NCI-H2081 (cell line): ENCODE data around the gene NDUFS2.
"Not testable (repeated sequence)": the region's sequence is repeated elsewhere in the genome, so short reads cannot be mapped to it uniquely, and the experiment has no call there.

ENCODE experiments used
- DNase-seq, 2 experiments: peaks; one replicate each; lab custom pipeline; 2025; lab: John Stamatoyannopoulos, UW

NDUFS2 gene

GRCh38 chr1:161220002-161220401 is 17.8 kb downstream of the NDUFS2 start:
- no peak for DNase-seq

DNA sequence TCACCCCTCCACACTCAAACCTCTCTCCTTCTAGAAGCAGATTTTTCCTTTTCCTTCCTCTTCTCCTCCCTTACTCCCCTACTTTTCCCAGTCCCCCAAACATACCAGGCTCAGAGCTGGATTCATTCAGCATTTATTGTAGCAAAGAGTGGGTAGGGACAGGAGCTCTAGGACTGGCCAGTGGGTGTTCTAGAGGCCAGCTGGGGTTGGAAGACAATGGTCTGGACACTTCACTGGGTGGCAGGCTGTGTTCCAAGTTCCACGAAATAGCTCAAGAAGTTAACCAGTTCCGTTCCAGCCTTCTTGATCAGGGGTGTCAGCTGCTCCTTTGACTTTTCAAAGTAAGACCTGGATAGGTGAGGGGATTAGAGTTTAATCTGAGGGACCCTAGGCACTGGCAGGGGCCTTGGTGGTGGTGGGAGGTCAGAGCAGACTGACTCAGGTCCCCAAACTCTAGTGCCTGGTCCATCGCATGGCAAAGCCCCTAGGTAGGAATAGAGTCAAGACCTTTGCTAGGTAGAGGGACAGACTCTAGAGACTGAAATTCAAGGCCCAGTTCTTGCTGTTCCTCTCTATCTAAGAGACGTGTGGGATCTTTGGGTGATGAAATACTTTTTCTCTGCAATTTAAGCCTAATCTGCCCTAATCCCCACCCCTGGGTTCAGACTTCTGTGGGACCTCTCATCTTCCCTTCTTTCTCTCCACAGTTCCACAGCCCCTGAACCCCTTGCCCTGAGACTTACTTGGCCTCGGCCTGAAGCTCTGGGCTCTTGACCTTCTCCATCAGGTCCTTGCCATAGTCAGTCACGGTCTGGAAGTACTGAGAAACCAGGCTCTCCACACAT is 20.2 kb downstream of the NDUFS2 start:
- no peak for DNase-seq

DNA sequence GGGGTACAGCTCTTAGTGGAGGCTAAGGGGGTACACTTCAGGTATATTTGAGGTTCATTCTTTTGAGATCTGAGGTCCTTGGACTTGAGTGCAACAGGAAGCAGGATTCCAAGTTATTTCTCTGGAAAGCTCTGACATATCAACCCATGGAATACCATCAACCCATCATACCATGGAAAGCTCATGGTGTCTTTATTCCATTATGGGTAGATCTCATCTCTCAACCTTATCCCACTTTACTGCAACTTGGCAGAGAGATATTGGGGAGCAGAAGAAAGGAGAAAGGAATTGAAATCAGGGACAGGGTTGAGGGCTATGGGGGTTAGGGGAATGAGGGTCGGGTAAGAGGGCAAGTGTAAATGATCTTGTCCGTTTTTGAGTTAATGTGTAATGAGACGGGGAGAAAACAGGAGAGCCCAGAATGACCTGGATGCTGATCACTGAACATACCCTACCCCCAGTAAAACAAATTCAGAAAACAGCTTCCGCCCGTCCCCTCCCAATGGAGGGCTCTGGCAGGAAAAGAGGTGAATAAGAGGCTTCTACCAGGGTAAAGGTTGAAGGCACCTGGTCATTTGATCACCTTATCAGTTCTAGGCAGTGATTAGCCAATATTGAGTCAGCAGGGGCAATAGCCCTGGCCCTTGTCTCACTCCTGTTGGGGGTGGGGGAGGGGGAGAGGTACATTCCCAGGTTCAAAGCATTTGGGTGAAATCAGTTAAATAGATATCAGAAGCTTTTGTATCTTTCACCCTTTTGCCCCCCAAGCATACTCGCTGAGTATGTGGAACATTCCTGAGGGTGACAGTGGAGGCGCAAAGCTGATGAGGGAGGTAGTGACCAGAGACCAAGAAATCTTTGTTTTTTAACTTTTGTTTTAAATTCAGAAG is 21.9 kb downstream of the NDUFS2 start:
- no peak for DNase-seq

- not testable (repeated sequence) for DNase-seq
These were observed 22.5 kb downstream of the NDUFS2 start for GRCh38 chr1:161224695-161225087.

GRCh38 chr1:161225178-161225533 is 23.0 kb downstream of the NDUFS2 start:
- no peak for DNase-seq

GRCh38 chr1:161225534-161226319 is 23.6 kb downstream of the NDUFS2 start, which contains the start of gene TOMM40L:
TSS of gene TOMM40L (plus strand) at chr1:161226060. CDS start at chr1:161226490, 430 bp downstream.
- DNase-seq, result peak; percentile 98

- peak in 1 of 2 experiments; percentile 56 for DNase-seq
These were observed 24.1 kb downstream of the NDUFS2 start for GRCh38 chr1:161226320-161226711.

DNA sequence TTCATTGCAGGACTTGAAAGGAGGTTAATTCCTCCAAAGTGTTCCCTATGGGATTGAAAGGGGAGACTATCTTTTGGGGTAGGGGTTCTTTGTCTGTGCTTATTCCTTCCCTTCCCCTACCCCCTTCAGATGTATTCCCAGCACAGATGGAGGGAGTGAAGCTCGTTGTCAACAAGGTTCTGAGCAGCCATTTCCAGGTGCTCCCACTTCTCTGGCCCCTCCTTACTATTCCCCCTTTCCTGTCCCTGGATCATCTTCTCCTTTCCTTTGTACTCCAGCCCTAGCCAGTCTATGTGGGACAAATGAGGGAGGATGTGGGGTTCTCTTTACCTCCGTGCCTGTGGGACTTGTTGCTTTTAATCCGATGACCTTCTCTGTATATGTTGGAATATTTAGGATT is 24.6 kb downstream of the NDUFS2 start:
- DNase-seq, result peak; percentile 24 to 56

DNA sequence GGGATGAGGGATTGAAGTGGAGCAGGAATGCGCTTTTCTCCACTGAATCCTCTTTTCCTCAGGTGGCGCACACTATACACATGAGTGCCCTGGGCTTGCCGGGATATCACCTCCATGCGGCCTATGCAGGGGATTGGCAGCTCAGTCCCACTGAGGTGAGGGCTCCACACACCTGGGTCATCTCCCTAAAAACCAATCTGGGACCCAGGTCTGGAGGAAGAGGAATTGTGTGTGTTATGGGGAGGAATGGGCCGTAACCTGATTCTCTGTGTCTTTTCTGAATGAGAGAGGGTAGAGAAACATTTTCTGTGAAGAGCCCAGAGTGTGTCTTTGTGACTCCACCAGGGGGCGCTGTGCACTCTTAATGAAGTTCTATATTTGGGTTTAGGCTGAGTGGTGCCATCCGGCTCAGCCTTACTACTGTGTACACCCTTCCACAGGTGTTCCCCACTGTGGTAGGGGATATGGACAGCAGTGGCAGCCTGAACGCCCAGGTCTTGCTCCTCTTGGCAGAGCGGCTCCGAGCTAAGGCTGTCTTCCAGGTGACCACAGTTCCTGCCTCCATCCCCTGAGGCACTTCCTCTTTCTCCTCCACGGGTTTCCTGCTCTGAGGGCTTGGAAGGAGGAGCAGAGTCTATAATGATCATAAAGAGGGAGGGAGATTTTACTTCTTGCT is 25.2 kb downstream of the NDUFS2 start:
- DNase-seq, result peak; percentile 89 to 90

DNA sequence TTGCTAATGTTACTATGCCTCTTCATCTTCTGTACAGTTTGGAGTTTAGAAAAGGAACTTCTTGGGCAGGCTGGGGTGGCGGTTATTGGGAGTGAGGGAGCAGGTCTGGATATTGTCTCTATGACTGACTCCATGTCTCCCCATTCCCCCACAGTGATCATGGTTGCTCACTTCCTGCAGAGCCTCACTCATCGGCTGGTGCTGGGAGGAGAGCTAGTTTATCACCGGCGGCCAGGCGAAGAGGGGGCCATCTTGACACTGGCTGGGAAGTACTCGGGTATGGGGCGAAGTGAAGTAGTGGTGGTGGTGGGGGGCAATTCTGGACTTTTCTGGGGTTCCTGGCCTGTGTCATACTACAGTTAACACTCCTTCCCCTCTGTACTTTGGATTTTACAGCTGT is 25.9 kb downstream of the NDUFS2 start:
- DNase-seq, result no peak

- DNase-seq, result no peak
These were observed 27.7 kb downstream of the NDUFS2 start for GRCh38 chr1:161229896-161230295.

GRCh38 chr1:161230762-161231161 is 28.6 kb downstream of the NDUFS2 start:
- no peak for DNase-seq

DNA sequence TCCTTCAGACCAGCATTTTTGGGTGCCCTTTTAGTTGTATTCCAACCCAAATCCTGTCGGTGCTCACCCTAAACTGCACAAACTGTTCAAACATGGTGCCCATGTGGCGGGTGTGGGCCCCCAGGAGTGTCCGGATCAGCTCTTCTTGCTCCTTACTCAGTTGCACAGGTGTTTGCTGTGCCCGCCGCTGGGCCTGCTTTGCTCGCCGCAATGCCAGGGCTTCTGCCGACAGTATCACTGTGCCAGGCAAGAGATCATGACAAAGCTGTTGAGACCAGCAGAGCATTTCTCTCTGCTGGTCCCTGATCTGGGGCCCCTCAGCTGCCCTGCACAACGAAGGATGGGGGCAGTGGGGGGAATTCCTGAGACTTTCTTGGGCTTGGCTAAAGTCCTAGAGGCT is 30.9 kb downstream of the NDUFS2 start:
- no peak for DNase-seq

GRCh38 chr1:161235957-161236775 is 34.0 kb downstream of the NDUFS2 start:
- no peak for DNase-seq

DNA sequence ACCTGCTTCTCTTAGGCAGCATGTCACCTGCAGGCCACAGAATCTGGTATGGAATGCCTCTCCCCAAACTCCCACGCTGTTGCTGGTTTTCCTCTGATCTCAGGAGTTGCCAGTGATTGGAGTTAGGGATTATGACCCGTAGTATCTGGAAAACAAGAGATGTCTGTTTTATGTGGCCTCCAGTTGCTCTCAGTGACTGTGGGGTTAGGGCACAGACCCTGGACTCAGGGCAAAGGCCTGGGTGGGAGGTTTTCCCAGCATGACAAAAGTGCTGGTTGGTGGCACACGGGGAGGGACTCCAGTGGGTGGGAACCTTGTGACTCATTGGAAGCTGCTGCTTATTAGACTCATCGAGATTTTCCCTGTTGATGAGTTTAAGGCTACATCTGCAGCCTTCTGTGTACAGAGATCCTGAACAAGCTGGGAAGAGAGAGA is 35.9 kb downstream of the NDUFS2 start, which contains the start of gene NR1I3:
NR1I3 (minus strand) TSS at position 165 of the 435 bp plus-strand sequence. CDS start 1,638 bp downstream, outside the sequence.
- DNase-seq, result no peak

DNA sequence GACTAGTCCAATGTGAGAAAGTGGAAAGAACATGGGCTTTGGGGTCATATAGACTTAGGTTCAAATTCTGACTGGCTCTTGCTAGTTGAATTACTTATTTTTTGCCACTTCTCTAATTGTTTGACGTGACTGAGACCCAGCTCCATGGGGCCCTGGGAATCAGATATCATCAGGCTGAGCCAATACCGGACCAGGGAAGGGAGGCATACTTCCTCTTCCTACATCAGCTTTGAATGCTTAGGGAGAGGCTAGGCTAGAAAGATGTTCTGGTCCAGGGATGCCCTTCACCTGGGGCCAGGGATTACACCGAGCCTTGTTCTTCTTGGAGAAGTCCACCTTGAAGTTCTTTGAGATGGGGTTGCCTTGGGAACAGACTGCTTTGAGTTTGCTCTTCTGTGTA is 39.5 kb downstream of the NDUFS2 start:
- no peak for DNase-seq

DNA sequence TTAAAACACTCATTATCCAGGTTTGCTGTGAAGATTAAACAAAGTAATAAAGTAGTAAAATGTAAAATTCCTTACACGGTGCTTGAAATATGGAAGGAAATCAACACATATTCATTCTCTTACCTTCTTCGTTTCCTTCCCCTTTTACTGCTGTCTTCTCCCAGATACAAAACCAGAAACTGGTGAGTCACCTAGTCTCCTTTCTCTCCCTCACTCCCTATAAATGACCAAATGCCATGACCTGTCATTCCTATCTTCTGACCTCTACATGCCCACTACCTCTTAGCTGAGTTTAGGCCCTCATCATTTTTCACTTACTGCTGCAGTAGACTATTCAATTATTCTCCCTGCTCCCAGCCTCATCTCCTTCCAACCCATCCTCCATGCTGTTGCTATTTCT is 40.1 kb downstream of the NDUFS2 start:
- DNase-seq, result no peak

DNA sequence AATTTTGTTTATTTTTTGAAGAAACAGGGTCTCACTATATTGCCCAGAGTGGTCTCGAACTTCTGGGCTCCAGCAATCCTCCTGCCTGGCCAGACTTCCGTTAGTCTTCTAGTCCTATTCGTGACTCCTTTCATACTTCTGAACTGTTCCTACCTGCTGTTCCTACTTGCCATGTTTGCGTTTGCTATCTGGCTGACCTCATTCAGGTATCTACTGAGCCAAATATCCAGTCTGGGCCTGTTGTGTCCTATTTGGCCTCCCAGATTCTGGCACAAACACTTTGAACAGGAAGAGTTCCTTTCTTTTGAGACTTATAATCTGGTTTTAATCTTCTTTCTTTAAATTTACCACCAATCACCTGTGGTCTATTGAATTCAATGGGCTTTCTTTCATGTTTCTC is 42.7 kb downstream of the NDUFS2 start:
- no peak for DNase-seq

DNA sequence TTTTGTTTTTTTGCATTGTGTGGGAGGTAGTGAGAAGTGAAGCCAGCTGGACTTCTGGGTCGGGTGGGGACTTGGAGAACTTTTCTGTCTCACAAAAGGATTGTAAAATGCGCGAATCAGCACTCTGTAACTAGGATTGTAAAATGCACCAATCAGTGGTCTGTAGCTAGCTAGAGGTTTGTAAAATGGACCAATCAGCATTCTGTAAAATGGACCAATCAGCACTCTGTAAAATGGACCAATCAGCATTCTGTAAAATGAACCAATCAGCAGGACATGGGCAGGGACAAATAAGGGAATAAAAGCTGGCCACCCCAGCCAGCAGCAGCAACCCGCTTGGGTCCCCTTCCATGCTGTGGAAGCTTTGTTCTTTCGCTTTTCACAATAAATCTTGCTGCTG is 47.9 kb downstream of the NDUFS2 start:
- not testable (repeated sequence) for DNase-seq

DNA sequence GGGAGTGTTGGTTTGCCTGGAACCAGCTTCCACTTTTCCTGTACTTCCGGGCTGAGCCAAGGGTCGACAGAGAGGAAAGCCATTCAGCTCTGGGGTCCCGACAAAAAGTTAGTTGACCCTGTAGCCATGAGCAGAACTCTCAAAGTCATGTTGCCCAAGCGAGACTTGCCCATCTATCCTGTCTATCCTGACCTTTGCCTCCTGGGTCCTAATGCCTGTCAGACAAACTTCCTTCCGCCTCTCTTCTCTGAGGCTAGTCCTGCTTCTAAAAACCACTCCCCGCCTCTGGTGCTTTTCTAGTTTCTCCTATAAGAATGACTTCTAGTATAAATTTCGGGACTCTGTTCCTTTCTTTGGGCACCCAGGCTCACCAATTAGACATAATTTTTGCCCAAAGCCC is 48.7 kb downstream of the NDUFS2 start:
- DNase-seq, result no peak
